ENCODE data around the gene CYP20A1. TPM values are rescaled to one million over a fixed set of nuclear protein-coding genes. Genes with fewer than 3 reads are reported as not detected.
"Not testable (repeated sequence)": the region's sequence is repeated elsewhere in the genome, so short reads cannot be mapped to it uniquely, and the experiment has no call there.

Gene CYP20A1
- total RNA-seq, 2 experiments from 2014 or later = 18.9 to 21.6 TPM

DNA sequence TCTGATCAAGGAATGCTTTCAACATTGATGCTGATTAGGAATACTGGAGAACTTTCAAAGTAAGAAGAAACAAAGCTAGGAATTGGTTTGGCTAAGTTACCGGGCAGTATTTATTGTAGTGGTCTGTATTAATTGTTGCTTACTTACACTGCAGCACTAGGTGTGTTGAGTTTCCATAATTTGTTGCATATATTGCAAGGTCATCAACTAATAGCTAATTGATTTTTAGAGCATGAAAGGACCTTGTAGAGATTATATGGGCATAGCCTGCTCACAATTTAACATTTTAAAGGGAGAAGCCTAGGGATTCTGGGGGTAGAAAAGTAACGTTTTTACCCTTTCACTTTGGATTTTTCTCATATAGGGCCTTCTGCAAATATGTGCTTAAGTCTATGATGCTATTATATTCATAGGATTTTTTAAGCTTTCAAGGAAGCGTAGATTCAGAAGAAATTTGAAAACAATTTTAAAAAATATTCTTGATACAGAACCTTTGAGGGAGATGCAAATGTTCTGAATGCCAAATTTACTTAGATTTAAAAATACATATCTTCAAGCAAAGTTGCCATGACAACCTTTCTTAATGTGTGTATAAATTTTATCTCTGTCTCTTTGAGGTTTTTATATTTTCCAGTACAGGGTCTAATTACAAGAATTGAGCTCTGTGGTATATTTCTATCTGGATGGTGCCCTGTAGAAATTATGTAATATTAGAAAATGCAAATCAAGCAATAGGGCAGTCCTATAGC, 72.0 kb downstream of the CYP20A1 start:
- Mint-ChIP-seq H3K4me1 (no peaks in the 10 kb centered on the region), H3K9me3 (peaks cover 2% of the 10 kb centered on the region), H3K4me3 (no peak overlapping the region), H3K36me3 (ENCODE audit: low read depth) (peaks cover 30% of the 10 kb centered on the region), H3K27ac (no peak overlapping the region), H3K27me3 (no peaks in the 10 kb centered on the region)
- no peak for DNase-seq
- ChIA-PET CTCF (no interaction called here), POLR2A (no interaction called here)

DNA sequence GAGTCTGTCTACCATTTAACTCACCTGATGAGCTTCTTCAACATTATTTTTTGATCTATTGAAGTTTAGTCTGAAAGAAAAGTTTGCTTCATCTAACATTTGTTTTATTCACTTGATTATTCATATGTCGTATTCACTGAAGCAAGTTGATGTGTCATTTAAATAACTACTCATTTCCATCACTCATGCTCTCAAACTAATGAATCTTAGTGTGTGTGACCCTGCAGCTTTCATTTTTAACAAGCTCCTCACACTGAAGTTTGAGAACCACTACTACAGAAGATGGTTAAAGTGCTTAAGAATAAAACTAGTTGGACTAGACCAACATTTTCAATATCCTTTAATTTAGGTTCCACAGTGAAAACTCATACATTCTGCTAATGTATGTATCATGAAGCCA, 87.5 kb downstream of the CYP20A1 start:
- H3K4me1 Mint-ChIP-seq = peaks cover 28% of the 10 kb centered on the region
- no peaks in the 10 kb centered on the region for H3K27me3 Mint-ChIP-seq
- no peak overlapping the region for H3K4me3 Mint-ChIP-seq
- ChIA-PET CTCF (interaction anchor here (1.4 kb wide), 1 partner anchor 584 kb away, joined by 3 read pairs; no protein-coding TSS in a partner anchor), POLR2A (interaction anchor here (1.2 kb wide), 1 partner anchor 9 kb away, joined by 3 read pairs; no protein-coding TSS in a partner anchor)
- H3K36me3 Mint-ChIP-seq (ENCODE audit: low read depth) = peaks cover 3% of the 10 kb centered on the region
- no peaks in the 10 kb centered on the region for H3K9me3 Mint-ChIP-seq
- H3K27ac Mint-ChIP-seq = no peak overlapping the region
- no peak for DNase-seq

DNA sequence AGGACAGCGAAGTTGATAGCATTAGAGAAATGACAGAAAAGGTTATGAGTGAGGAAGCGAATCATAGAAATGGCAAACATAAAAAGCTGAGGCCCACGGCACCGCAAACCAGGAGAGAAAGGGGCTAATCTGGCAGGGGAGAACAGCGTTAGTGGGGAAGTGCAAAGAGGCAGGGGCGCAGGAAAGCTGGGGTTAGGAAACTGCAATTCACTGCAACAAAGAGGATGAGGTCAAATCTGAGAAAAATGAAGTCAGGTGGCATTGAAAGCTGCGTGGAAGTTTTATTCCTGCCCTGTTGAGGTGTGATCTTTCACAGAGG, 88.7 kb downstream of the CYP20A1 start:
- H3K4me1 Mint-ChIP-seq = peaks cover 28% of the 10 kb centered on the region

DNA sequence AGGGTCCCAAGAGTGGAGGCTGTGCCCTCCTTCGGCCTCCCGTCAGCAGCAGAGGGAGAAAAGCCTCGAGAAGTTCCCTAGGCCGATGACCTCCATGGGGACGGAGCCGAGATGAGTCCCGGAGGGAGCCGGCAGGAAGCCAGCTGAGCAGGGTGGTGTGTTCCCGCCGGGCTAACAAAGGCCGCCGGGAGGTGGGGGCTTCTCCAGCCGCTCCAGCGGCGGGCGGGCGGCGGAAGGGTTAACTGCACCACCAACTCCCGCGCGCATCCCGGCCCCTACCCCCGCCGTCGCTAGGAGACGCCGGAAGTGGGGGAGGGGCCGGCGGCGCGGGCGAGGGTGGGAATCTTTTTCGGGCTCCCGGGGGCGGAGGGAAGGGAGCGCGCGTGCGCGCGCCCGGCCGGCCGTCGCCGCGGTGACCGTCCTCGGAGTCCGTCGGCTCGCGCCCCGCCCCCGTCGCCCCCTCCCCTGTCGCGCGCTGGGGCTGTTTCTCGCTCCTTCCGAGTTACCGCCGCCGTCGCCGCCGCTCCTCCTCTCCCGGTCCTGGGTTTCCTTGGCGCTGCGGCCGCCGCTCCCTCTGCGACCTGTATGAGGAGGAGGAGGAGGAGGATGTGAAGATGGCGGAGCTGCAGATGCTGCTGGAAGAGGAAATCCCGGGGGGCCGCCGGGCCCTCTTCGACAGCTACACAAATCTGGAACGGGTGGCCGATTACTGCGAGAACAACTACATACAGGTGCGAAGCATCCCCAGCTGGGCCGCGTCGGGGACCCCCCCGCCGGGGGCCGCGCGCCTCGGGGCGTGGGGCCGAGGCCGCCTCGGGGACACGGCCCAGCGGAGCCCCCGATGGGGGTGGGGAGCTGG, 89.3 kb downstream of the CYP20A1 start, which contains the start of gene ABI2:
Gene ABI2, plus strand, starts transcription at position 494 of the 859 bp plus-strand sequence. Its CDS starts 121 bp downstream, at position 615.
- POLR2A ChIA-PET = interaction anchor here (1.4 to 4.6 kb wide), 2 partner anchors 14 to 89 kb away, joined by 3 to 22 read pairs; partner anchors contain the start of gene CYP20A1
- H3K27me3 Mint-ChIP-seq = no peaks in the 10 kb centered on the region
- CTCF ChIA-PET = interaction anchor here (1.2 kb wide), 1 partner anchor 104 kb away, joined by 3 read pairs; no protein-coding TSS in a partner anchor

More for the DNA sequence above, 88.7 kb downstream of the CYP20A1 start:
- H3K36me3 Mint-ChIP-seq (ENCODE audit: low read depth) = peaks cover 3% of the 10 kb centered on the region
- no peaks in the 10 kb centered on the region for H3K27me3 Mint-ChIP-seq
- H3K4me3 Mint-ChIP-seq = peak overlapping the region; percentile 80
- no peaks in the 10 kb centered on the region for H3K9me3 Mint-ChIP-seq
- H3K27ac Mint-ChIP-seq = no peak overlapping the region
- CTCF ChIA-PET = no interaction called here
- DNase-seq = no peak
- POLR2A ChIA-PET = interaction anchor here (1.4 to 4.6 kb wide), 2 partner anchors 13 to 88 kb away, joined by 3 to 22 read pairs; partner anchors contain the start of gene CYP20A1

DNA sequence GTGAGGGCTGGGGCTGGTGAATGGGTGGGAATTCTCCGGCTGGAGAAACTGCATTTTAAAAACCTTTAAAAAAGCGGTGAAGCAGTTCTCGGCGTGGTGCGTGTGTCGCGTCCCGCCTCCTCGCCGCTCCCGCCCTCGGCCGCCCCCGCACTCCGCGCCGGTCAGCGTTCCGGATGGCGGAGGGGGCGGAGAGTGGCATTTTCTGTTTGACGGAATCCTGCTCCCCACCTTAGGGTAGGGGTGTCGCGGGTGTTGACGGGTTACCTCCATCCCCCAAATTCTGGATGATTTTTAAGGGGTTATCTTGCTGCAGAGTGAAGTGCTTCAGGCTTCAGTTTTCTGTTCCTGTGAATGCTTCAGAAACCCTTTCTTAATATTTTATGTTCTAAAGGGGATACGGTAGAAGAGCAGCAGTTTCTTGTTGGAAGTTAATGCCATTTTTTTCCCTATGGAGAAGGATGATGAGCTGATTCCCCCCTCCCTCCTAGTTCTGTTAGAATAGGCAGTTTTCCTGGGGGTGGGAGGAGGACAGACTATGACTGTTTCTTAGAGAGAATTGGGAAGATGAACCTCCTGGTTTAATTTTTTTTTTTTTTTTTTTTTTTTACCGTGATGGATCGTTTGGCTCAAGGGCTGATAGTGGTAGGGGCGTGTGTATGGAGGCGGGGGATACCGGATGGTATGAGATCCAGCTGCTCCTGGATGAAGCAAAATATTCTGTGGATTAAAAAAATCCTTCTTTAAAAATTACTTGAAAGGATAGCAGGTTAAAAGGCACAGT, 90.1 kb downstream of the CYP20A1 start:
- H3K9me3 Mint-ChIP-seq = no peaks in the 10 kb centered on the region
- H3K4me1 Mint-ChIP-seq = peaks cover 30% of the 10 kb centered on the region
- POLR2A ChIA-PET = interaction anchor here (4.6 kb wide), 1 partner anchor 90 kb away, joined by 22 read pairs; the partner anchor contains the start of gene CYP20A1
- no peaks in the 10 kb centered on the region for H3K27me3 Mint-ChIP-seq
- H3K27ac Mint-ChIP-seq = no peak overlapping the region
- DNase-seq = peak; percentile 47
- H3K36me3 Mint-ChIP-seq (ENCODE audit: low read depth) = peaks cover 3% of the 10 kb centered on the region
- H3K4me3 Mint-ChIP-seq = peak overlapping the region; percentile 81
- CTCF ChIA-PET = interaction anchor here (0.7 to 1.2 kb wide), 2 partner anchors 104 to 573 kb away, joined by 3 to 4 read pairs; no protein-coding TSS in a partner anchor

More for the DNA sequence above, 89.3 kb downstream of the CYP20A1 start, which contains the start of gene ABI2:
- no peak within 1 kb of the TSS for H3K27ac Mint-ChIP-seq
- no peaks in the 10 kb centered on the region for H3K9me3 Mint-ChIP-seq
- H3K4me3 Mint-ChIP-seq = peak within 1 kb of the TSS; percentile 81
- peaks cover 3% of the 10 kb centered on the region for H3K36me3 Mint-ChIP-seq (ENCODE audit: low read depth)
- DNase-seq = peak; percentile 62
- H3K4me1 Mint-ChIP-seq = peaks cover 28% of the 10 kb centered on the region

GRCh38 chr2:203330434-203330833, 91.6 kb downstream of the CYP20A1 start:
- CTCF ChIA-PET = no interaction called here
- no peaks in the 10 kb centered on the region for H3K27me3 Mint-ChIP-seq
- no peak overlapping the region for H3K4me3 Mint-ChIP-seq
- no peak overlapping the region for H3K27ac Mint-ChIP-seq
- H3K36me3 Mint-ChIP-seq (ENCODE audit: low read depth) = peaks cover 7% of the 10 kb centered on the region
- no peak for DNase-seq
- H3K4me1 Mint-ChIP-seq = peaks cover 30% of the 10 kb centered on the region
- POLR2A ChIA-PET = interaction anchor here (4.6 kb wide), 1 partner anchor 91 kb away, joined by 22 read pairs; the partner anchor contains the start of gene CYP20A1
- no peaks in the 10 kb centered on the region for H3K9me3 Mint-ChIP-seq

DNA sequence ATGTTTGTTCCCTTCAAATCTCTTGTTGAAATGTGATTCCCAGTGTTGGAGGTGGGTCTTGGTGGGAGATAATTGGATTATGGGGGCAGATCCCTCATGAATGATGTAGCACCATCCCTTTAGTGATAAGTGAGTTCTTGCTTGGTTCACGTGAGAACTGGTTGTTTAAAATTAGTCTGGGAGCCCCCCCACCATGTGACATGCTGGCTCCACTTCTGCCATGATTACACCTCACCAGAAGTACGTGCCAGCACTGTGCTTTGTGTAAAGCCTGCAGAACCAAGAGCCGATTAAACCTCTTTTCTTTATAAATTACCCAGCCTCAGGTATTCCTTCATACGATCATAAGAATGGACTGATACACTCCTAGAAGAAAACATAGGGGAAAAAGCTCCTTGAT, 99.5 kb downstream of the CYP20A1 start:
- no peak for DNase-seq
- ChIA-PET CTCF (no interaction called here), POLR2A (no interaction called here)
- H3K9me3 Mint-ChIP-seq = no peaks in the 10 kb centered on the region
- peaks cover 3% of the 10 kb centered on the region for H3K36me3 Mint-ChIP-seq (ENCODE audit: low read depth)
- H3K4me1 Mint-ChIP-seq = peaks cover 2% of the 10 kb centered on the region
- H3K27ac Mint-ChIP-seq = no peak overlapping the region
- no peak overlapping the region for H3K4me3 Mint-ChIP-seq
- no peaks in the 10 kb centered on the region for H3K27me3 Mint-ChIP-seq

DNA sequence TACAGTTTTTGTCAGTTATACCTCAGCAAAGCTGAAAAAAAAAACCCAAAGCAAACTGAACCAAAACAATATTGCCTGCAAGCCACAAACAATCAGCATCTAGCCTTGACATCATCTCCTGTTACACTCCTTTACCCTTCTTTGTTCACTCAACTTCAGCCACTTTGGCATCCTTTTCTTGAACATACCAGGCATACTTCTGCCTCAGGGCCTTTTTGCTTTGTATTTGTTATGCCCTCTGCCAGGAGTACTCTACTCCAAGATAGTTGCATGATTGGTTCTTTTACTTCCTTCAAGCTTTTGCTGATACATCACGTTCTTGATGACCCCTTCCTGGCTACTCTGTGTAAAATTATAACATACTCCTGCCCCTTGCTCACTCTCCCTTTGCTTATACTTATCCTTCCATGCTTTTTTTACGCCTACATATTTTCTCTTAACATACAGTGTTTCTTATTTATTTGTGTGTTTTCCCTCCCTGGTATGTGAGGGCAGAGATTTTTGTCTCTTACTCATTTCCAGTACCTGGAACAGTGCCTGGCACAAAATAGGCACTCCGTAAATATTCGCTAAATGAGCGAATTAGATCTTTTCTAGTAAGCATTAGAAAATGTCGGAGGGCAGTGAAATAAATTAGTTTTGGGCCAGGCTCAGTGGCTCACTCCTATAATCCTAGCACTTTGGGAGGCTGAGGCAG, 102.1 kb downstream of the CYP20A1 start:
- POLR2A ChIA-PET = no interaction called here
- peaks cover 2% of the 10 kb centered on the region for H3K4me1 Mint-ChIP-seq
- no peak overlapping the region for H3K4me3 Mint-ChIP-seq
- CTCF ChIA-PET = no interaction called here
- H3K27ac Mint-ChIP-seq = no peak overlapping the region
- H3K9me3 Mint-ChIP-seq = no peaks in the 10 kb centered on the region
- H3K36me3 Mint-ChIP-seq (ENCODE audit: low read depth) = peaks cover 2% of the 10 kb centered on the region
- DNase-seq = no peak
- no peaks in the 10 kb centered on the region for H3K27me3 Mint-ChIP-seq

DNA sequence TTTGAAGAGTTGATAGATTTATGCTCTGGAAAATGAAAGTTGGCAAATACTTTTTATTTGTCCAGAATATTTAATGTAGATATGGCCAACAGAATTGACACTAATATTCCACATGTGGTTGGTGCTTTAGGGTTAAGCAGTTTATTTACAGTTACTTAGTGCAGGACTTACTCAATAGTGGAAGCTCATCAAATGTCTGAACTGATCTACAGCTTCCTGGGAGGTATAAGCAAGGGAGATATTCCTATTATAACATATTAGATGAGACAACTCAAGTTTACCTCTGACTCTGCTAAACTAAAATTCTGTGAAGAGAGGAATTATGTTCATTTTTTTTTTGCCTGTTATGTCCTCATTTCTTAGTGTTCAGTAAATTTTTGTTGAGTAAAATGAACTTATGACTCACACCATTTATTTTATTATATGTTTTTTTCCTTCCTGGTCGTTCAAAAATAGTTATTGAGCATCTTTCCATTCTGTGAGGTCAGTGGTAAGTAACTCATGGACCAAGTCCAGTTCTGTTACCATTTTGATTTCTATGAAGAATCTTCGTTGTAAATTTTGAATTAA, 103.0 kb downstream of the CYP20A1 start:
- ChIA-PET CTCF (no interaction called here), POLR2A (no interaction called here)
- no peak for DNase-seq
- Mint-ChIP-seq H3K27ac (no peak overlapping the region), H3K4me3 (no peak overlapping the region), H3K27me3 (no peaks in the 10 kb centered on the region), H3K9me3 (no peaks in the 10 kb centered on the region), H3K4me1 (peaks cover 2% of the 10 kb centered on the region), H3K36me3 (ENCODE audit: low read depth) (peaks cover 8% of the 10 kb centered on the region)

GRCh38 chr2:203342374-203342773, 103.6 kb downstream of the CYP20A1 start:
- H3K27ac Mint-ChIP-seq; H3K27me3 Mint-ChIP-seq; H3K36me3 Mint-ChIP-seq (ENCODE audit: low read depth); H3K9me3 Mint-ChIP-seq; CTCF ChIA-PET; DNase-seq; POLR2A ChIA-PET; H3K4me3 Mint-ChIP-seq; H3K4me1 Mint-ChIP-seq: not testable (repeated sequence)

DNA sequence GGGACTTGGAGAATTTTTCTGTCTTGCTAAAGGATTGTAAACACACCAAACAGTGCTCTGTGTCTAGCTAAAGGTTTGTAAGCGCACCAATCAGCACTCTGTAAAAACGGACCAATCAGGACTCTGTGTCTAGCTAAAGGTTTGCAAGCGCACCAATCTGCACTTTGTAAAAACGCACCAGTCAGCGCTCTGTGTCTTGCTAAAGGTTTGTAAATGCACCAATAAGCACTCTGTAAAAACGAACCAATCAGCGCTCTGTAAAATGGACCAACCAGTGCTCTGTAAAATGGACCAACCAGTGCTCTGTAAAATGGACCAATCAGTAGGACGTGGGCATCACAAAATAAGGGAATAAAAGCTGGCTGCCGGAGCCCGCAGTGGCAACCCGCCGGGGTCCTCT, 105.8 kb downstream of the CYP20A1 start:
- peaks cover 2% of the 10 kb centered on the region for H3K4me1 Mint-ChIP-seq
- DNase-seq = no peak
- H3K27me3 Mint-ChIP-seq = no peaks in the 10 kb centered on the region
- H3K27ac Mint-ChIP-seq = no peak overlapping the region
- no peaks in the 10 kb centered on the region for H3K9me3 Mint-ChIP-seq
- H3K36me3 Mint-ChIP-seq (ENCODE audit: low read depth) = peaks cover 8% of the 10 kb centered on the region
- ChIA-PET POLR2A (no interaction called here), CTCF (interaction anchor here (0.8 to 1.0 kb wide), 2 partner anchors 11 to 574 kb away, joined by 3 read pairs; no protein-coding TSS in a partner anchor)
- no peak overlapping the region for H3K4me3 Mint-ChIP-seq

- ChIA-PET CTCF (no interaction called here), POLR2A (no interaction called here)
- no peak overlapping the region for H3K27ac Mint-ChIP-seq
- H3K27me3 Mint-ChIP-seq = no peaks in the 10 kb centered on the region
- no peaks in the 10 kb centered on the region for H3K9me3 Mint-ChIP-seq
- DNase-seq = no peak
- peaks cover 8% of the 10 kb centered on the region for H3K36me3 Mint-ChIP-seq (ENCODE audit: low read depth)
- no peak overlapping the region for H3K4me3 Mint-ChIP-seq
- H3K4me1 Mint-ChIP-seq = no peaks in the 10 kb centered on the region
These were observed 107.8 kb downstream of the CYP20A1 start for GRCh38 chr2:203346612-203347011.
